Measurements from ENCODE around the gene A2M.

A2M gene

GRCh38 chr12:9107542-9107873 is 8.2 kb downstream of the A2M start:
- H3K27me3 ChIP-seq (ENCODE audit: control insufficient read depth in 1 of 2, insufficient read depth in 2 of 2, low read length in 2 of 2) = no peaks in the 10 kb centered on the region
- H3K9me3 ChIP-seq (ENCODE audit: control insufficient read depth in 2 of 2, low read length in 2 of 2) = no peaks in the 10 kb centered on the region
- no peak overlapping the region for H3K9ac ChIP-seq (ENCODE audit: low read length in 2 of 2)
- no peak overlapping the region for H3K27ac ChIP-seq (ENCODE audit: low read length)
- H3K4me1 ChIP-seq (ENCODE audit: control insufficient read depth, insufficient read depth, low read length) = no peaks in the 10 kb centered on the region
- H3K4me3 ChIP-seq (ENCODE audit: low read length in 2 of 2) = no peak overlapping the region
- H3K36me3 ChIP-seq (ENCODE audit: control insufficient read depth in 2 of 2, insufficient read depth in 2 of 2, low read length in 2 of 2) = peaks cover 40% of the 10 kb centered on the region in 2 donors

- peaks cover 37% of the 10 kb centered on the region in 2 donors for H3K36me3 ChIP-seq (ENCODE audit: control insufficient read depth in 2 of 2, insufficient read depth in 2 of 2, low read length in 2 of 2)
- no peaks in the 10 kb centered on the region for H3K4me1 ChIP-seq (ENCODE audit: control insufficient read depth, insufficient read depth, low read length)
- H3K9me3 ChIP-seq (ENCODE audit: control insufficient read depth in 2 of 2, low read length in 2 of 2) = no peaks in the 10 kb centered on the region
- H3K27ac ChIP-seq (ENCODE audit: low read length) = no peak overlapping the region
- H3K9ac ChIP-seq (ENCODE audit: low read length in 2 of 2) = no peak overlapping the region
- no peaks in the 10 kb centered on the region for H3K27me3 ChIP-seq (ENCODE audit: control insufficient read depth in 1 of 2, insufficient read depth in 2 of 2, low read length in 2 of 2)
- no peak overlapping the region for H3K4me3 ChIP-seq (ENCODE audit: low read length in 2 of 2)
Observed at GRCh38 chr12:9106610-9107541, 8.8 kb downstream of the A2M start.

GRCh38 chr12:9106067-9106466 is 9.7 kb downstream of the A2M start:
- H3K36me3 ChIP-seq (ENCODE audit: control insufficient read depth in 2 of 2, insufficient read depth in 2 of 2, low read length in 2 of 2) = peaks cover 41 to 43% of the 10 kb centered on the region in 2 donors
- no peak overlapping the region for H3K27ac ChIP-seq (ENCODE audit: low read length)

GRCh38 chr12:9104767-9105423 is 10.8 kb downstream of the A2M start:
- Histone ChIP-seq H3K27me3 (ENCODE audit: control insufficient read depth in 1 of 2, insufficient read depth in 2 of 2, low read length in 2 of 2) (no peaks in the 10 kb centered on the region), H3K4me3 (ENCODE audit: low read length in 2 of 2) (no peak overlapping the region), H3K36me3 (ENCODE audit: control insufficient read depth in 2 of 2, insufficient read depth in 2 of 2, low read length in 2 of 2) (peaks cover 45 to 46% of the 10 kb centered on the region in 2 donors), H3K9ac (ENCODE audit: low read length in 2 of 2) (no peak overlapping the region), H3K4me1 (ENCODE audit: control insufficient read depth, insufficient read depth, low read length) (no peaks in the 10 kb centered on the region), H3K9me3 (ENCODE audit: control insufficient read depth in 2 of 2, low read length in 2 of 2) (no peaks in the 10 kb centered on the region), H3K27ac (ENCODE audit: low read length) (no peak overlapping the region)

More at GRCh38 chr12:9106067-9106466, 9.7 kb downstream of the A2M start:
- H3K27me3 ChIP-seq (ENCODE audit: control insufficient read depth in 1 of 2, insufficient read depth in 2 of 2, low read length in 2 of 2) = no peaks in the 10 kb centered on the region
- H3K9ac ChIP-seq (ENCODE audit: low read length in 2 of 2) = no peak overlapping the region
- H3K4me1 ChIP-seq (ENCODE audit: control insufficient read depth, insufficient read depth, low read length) = no peaks in the 10 kb centered on the region
- H3K4me3 ChIP-seq (ENCODE audit: low read length in 2 of 2) = no peak overlapping the region
- H3K9me3 ChIP-seq (ENCODE audit: control insufficient read depth in 2 of 2, low read length in 2 of 2) = no peaks in the 10 kb centered on the region

- no peaks in the 10 kb centered on the region for H3K4me1 ChIP-seq (ENCODE audit: control insufficient read depth, insufficient read depth, low read length)
- H3K36me3 ChIP-seq (ENCODE audit: control insufficient read depth in 2 of 2, insufficient read depth in 2 of 2, low read length in 2 of 2) = peaks cover 45 to 48% of the 10 kb centered on the region in 2 donors
- no peaks in the 10 kb centered on the region for H3K9me3 ChIP-seq (ENCODE audit: control insufficient read depth in 2 of 2, low read length in 2 of 2)
- H3K27ac ChIP-seq (ENCODE audit: low read length) = no peak overlapping the region
- no peak overlapping the region for H3K4me3 ChIP-seq (ENCODE audit: low read length in 2 of 2)
- H3K9ac ChIP-seq (ENCODE audit: low read length in 2 of 2) = no peak overlapping the region
- no peaks in the 10 kb centered on the region for H3K27me3 ChIP-seq (ENCODE audit: control insufficient read depth in 1 of 2, insufficient read depth in 2 of 2, low read length in 2 of 2)
Observed at GRCh38 chr12:9104087-9104486, 11.6 kb downstream of the A2M start.

GRCh38 chr12:9103050-9103849 is 12.5 kb downstream of the A2M start:
- H3K4me1 ChIP-seq (ENCODE audit: control insufficient read depth, insufficient read depth, low read length) = no peaks in the 10 kb centered on the region
- no peak overlapping the region for H3K4me3 ChIP-seq (ENCODE audit: low read length in 2 of 2)
- H3K9ac ChIP-seq (ENCODE audit: low read length in 2 of 2) = no peak overlapping the region
- no peak overlapping the region for H3K27ac ChIP-seq (ENCODE audit: low read length)
- H3K9me3 ChIP-seq (ENCODE audit: control insufficient read depth in 2 of 2, low read length in 2 of 2) = no peaks in the 10 kb centered on the region
- H3K27me3 ChIP-seq (ENCODE audit: control insufficient read depth in 1 of 2, insufficient read depth in 2 of 2, low read length in 2 of 2) = no peaks in the 10 kb centered on the region
- peaks cover 40 to 45% of the 10 kb centered on the region in 2 donors for H3K36me3 ChIP-seq (ENCODE audit: control insufficient read depth in 2 of 2, insufficient read depth in 2 of 2, low read length in 2 of 2)

- Histone ChIP-seq H3K27me3 (ENCODE audit: control insufficient read depth in 1 of 2, insufficient read depth in 2 of 2, low read length in 2 of 2) (no peaks in the 10 kb centered on the region), H3K9ac (ENCODE audit: low read length in 2 of 2) (no peak overlapping the region), H3K4me1 (ENCODE audit: control insufficient read depth, insufficient read depth, low read length) (no peaks in the 10 kb centered on the region), H3K27ac (ENCODE audit: low read length) (no peak overlapping the region), H3K4me3 (ENCODE audit: low read length in 2 of 2) (no peak overlapping the region), H3K36me3 (ENCODE audit: control insufficient read depth in 2 of 2, insufficient read depth in 2 of 2, low read length in 2 of 2) (peaks cover 34 to 43% of the 10 kb centered on the region in 2 donors), H3K9me3 (ENCODE audit: control insufficient read depth in 2 of 2, low read length in 2 of 2) (no peaks in the 10 kb centered on the region)
Observed at GRCh38 chr12:9101018-9101687, 14.6 kb downstream of the A2M start.

- Histone ChIP-seq H3K9me3 (ENCODE audit: control insufficient read depth in 2 of 2, low read length in 2 of 2) (no peaks in the 10 kb centered on the region), H3K27ac (ENCODE audit: low read length) (no peak overlapping the region), H3K4me1 (ENCODE audit: control insufficient read depth, insufficient read depth, low read length) (no peaks in the 10 kb centered on the region), H3K4me3 (ENCODE audit: low read length in 2 of 2) (no peak overlapping the region), H3K27me3 (ENCODE audit: control insufficient read depth in 1 of 2, insufficient read depth in 2 of 2, low read length in 2 of 2) (no peaks in the 10 kb centered on the region), H3K36me3 (ENCODE audit: control insufficient read depth in 2 of 2, insufficient read depth in 2 of 2, low read length in 2 of 2) (peaks cover 34 to 35% of the 10 kb centered on the region in 2 donors), H3K9ac (ENCODE audit: low read length in 2 of 2) (no peak overlapping the region)
Observed at GRCh38 chr12:9099552-9100190, 16.0 kb downstream of the A2M start.

GRCh38 chr12:9098463-9099026 is 17.2 kb downstream of the A2M start:
- no peak overlapping the region for H3K4me3 ChIP-seq (ENCODE audit: low read length in 2 of 2)
- no peak overlapping the region for H3K27ac ChIP-seq (ENCODE audit: low read length)
- H3K27me3 ChIP-seq (ENCODE audit: control insufficient read depth in 1 of 2, insufficient read depth in 2 of 2, low read length in 2 of 2) = no peaks in the 10 kb centered on the region
- no peak overlapping the region for H3K9ac ChIP-seq (ENCODE audit: low read length in 2 of 2)
- H3K4me1 ChIP-seq (ENCODE audit: control insufficient read depth, insufficient read depth, low read length) = peaks cover 2% of the 10 kb centered on the region
- no peaks in the 10 kb centered on the region for H3K9me3 ChIP-seq (ENCODE audit: control insufficient read depth in 2 of 2, low read length in 2 of 2)
- H3K36me3 ChIP-seq (ENCODE audit: control insufficient read depth in 2 of 2, insufficient read depth in 2 of 2, low read length in 2 of 2) = peaks cover 29 to 30% of the 10 kb centered on the region in 2 donors

- no peak overlapping the region for H3K9ac ChIP-seq (ENCODE audit: low read length in 2 of 2)
- H3K9me3 ChIP-seq (ENCODE audit: control insufficient read depth in 2 of 2, low read length in 2 of 2) = no peaks in the 10 kb centered on the region
- peaks cover 2% of the 10 kb centered on the region for H3K4me1 ChIP-seq (ENCODE audit: control insufficient read depth, insufficient read depth, low read length)
- H3K36me3 ChIP-seq (ENCODE audit: control insufficient read depth in 2 of 2, insufficient read depth in 2 of 2, low read length in 2 of 2) = peaks cover 27 to 28% of the 10 kb centered on the region in 2 donors
- H3K27ac ChIP-seq (ENCODE audit: low read length) = no peak overlapping the region
- no peak overlapping the region for H3K4me3 ChIP-seq (ENCODE audit: low read length in 2 of 2)
- H3K27me3 ChIP-seq (ENCODE audit: control insufficient read depth in 1 of 2, insufficient read depth in 2 of 2, low read length in 2 of 2) = no peaks in the 10 kb centered on the region
Observed at GRCh38 chr12:9098115-9098452, 17.6 kb downstream of the A2M start.

Data from stomach smooth muscle (tissue), 2 donors.